Ovary (tissue), 3 donors: Measurements from ENCODE around the gene PANX1.

ENCODE experiments used
- CTCF ChIP-seq, 3 donors: fragments of 450-650 bp in 2 of 3; fragments of 200-600 bp in 1 of 3; IDR thresholded peaks; one replicate each; pipeline versions ENCODE4 v1.5.1 to v1.8.0; 2016 to 2022; ENCODE audit warnings: antibody characterized with exemption in 3 of 3, mild to moderate bottlenecking in 1 of 3
- EP300 ChIP-seq: sonication (generic); formaldehyde crosslinking; IDR thresholded peaks from one replicate; pipeline ENCODE4 v1.6.1; 2017; ENCODE audit warnings: antibody characterized with exemption
- POLR2A ChIP-seq: fragments of 450-650 bp; IDR thresholded peaks from one replicate; pipeline ENCODE4 v1.6.1; 2017; ENCODE audit warnings: antibody characterized with exemption, mild to moderate bottlenecking, moderate library complexity
- donor health status: DM: no; HTN: no; CAD: no.

- TF ChIP-seq CTCF (IDR thresholded peaks at IDR 0.05), result no peak
- no peak for TF ChIP-seq EP300
- no peak for TF ChIP-seq POLR2A
Observed at GRCh38 chr11:94117871-94118270, 10.8 kb upstream of the PANX1 start.
